H1 (cell line): Measurements from ENCODE around the gene COL12A1. TPM values are rescaled to one million over a fixed set of nuclear protein-coding genes. Genes with fewer than 3 reads are reported as not detected.

ENCODE experiments used
- CTCF ChIA-PET: fragments of 300-600 bp; sonication (Branson Sonifier 250); formaldehyde crosslinking; loops from one replicate; lab custom pipeline; 2021; ENCODE audit not compliant: partially characterized antibody; lab: Charles Lee
- POLR2A ChIA-PET: fragments of 300-600 bp; sonication (Branson Sonifier 250); formaldehyde crosslinking; loops from one replicate; lab custom pipeline; 2021; ENCODE audit warnings: inconsistent platforms; ENCODE audit not compliant: partially characterized antibody; lab: Charles Lee
- DNase-seq, 2 experiments: peaks; one replicate each; pipeline versions ENCODE4 v3.0.0 to v3.0.0-alpha.2; 2010 to 2022; ENCODE audit warnings: low spot score in 2 of 2, low read depth in 1 of 2, mixed read lengths in 1 of 2
- FAIRE-seq: peaks from 2 replicates; lab custom pipeline; 2011; peaks lifted over from hg19 to GRCh38; lab: Jason Lieb, UNC
- H2AFZ ChIP-seq: 2 replicates; pipeline ENCODE4 v1.8.1; 2012; ENCODE audit warnings: low read length, inconsistent platforms
- H2AK5ac ChIP-seq: 2 replicates; pipeline ENCODE4 v1.6.1; 2013; ENCODE audit warnings: low read depth, low read length
- H2BK120ac ChIP-seq: replicated peaks from 2 replicates; pipeline ENCODE3; 2013; ENCODE audit warnings: low read depth, low read length, inconsistent platforms
- H2BK12ac ChIP-seq: 2 replicates; pipeline ENCODE4 v1.6.1; 2013; ENCODE audit warnings: low read depth, low read length
- H2BK15ac ChIP-seq: 2 replicates; pipeline ENCODE4 v1.6.1; 2013; ENCODE audit warnings: low read length
- H2BK20ac ChIP-seq: 2 replicates; pipeline ENCODE4 v1.6.1; 2013; ENCODE audit warnings: low read length
- H2BK5ac ChIP-seq: 2 replicates; pipeline ENCODE4 v1.6.1; 2013; ENCODE audit warnings: low read depth, low read length
- H3K14ac ChIP-seq: 2 replicates; pipeline ENCODE4 v1.6.1; 2013; ENCODE audit warnings: inconsistent platforms; ENCODE audit not compliant: insufficient read length
- H3K18ac ChIP-seq: 2 replicates; pipeline ENCODE4 v1.6.1; 2013; ENCODE audit warnings: low read length; ENCODE audit errors: extremely low read depth
- H3K23ac ChIP-seq: 2 replicates; pipeline ENCODE4 v1.6.1; 2013; ENCODE audit warnings: inconsistent platforms; ENCODE audit not compliant: insufficient read length
- H3K23me2 ChIP-seq: 2 replicates; pipeline ENCODE4 v1.6.1; 2013; ENCODE audit warnings: low read depth, low read length
- H3K27ac ChIP-seq: 2 replicates; pipeline ENCODE4 v1.6.1; 2011; ENCODE audit warnings: low read depth, low read length, inconsistent platforms
- H3K27me3 ChIP-seq, 4 experiments: replicated peaks in 1 of 4; 1 replicate in 1 of 4; 2 replicates in 3 of 4; pipeline versions ENCODE4 v1.6.1 to v1.8.1; 2011 to 2013; ENCODE audit warnings: low read length in 3 of 4, mild to moderate bottlenecking in 3 of 4, inconsistent platforms in 2 of 4, mixed read lengths in 2 of 4, moderate library complexity in 1 of 4; ENCODE audit not compliant: control insufficient read depth in 3 of 4, insufficient read depth in 3 of 4; ENCODE audit errors: extremely low read depth in 1 of 4
- H3K36me3 ChIP-seq, 4 experiments: 2 replicates each; pipeline versions ENCODE4 v1.6.1 to v1.8.1; 2011 to 2013; ENCODE audit warnings: mild to moderate bottlenecking in 4 of 4, low read length in 3 of 4, moderate library complexity in 2 of 4, control low read depth in 1 of 4, inconsistent platforms in 1 of 4; ENCODE audit not compliant: insufficient read depth in 4 of 4, control insufficient read depth in 2 of 4
- H3K4ac ChIP-seq: replicated peaks from 2 replicates; pipeline ENCODE3; 2013; ENCODE audit warnings: low read length, low read depth, mixed read lengths, inconsistent platforms; ENCODE audit not compliant: insufficient read length
- H3K4me1 ChIP-seq, 4 experiments: replicated peaks in 1 of 4; 1 replicate in 1 of 4; 2 replicates in 3 of 4; pipeline versions ENCODE4 v1.6.1 to v1.8.1; 2011 to 2013; ENCODE audit warnings: low read length in 3 of 4, inconsistent platforms in 2 of 4, mixed read lengths in 1 of 4; ENCODE audit not compliant: insufficient read depth in 4 of 4, control insufficient read depth in 3 of 4
- H3K4me2 ChIP-seq, 2 experiments: 2 replicates each; pipeline versions ENCODE4 v1.6.1 to v1.8.1; 2011 to 2013; ENCODE audit warnings: low read depth in 2 of 2, low read length in 2 of 2, control low read depth in 1 of 2, inconsistent platforms in 1 of 2, mild to moderate bottlenecking in 1 of 2; ENCODE audit not compliant: insufficient read depth in 1 of 2
- H3K4me3 ChIP-seq, 4 experiments: fragments of 200-600, 300-600 bp in 1 of 4; sonication (generic), shearing (Covaris generic), sonication (Bioruptor Twin) in 1 of 4; 2 replicates each; pipeline versions ENCODE4 v1.5.1 to v1.8.1; 2011 to 2016; ENCODE audit warnings: low read length in 4 of 4, low read depth in 3 of 4, control low read depth in 2 of 4, inconsistent platforms in 2 of 4, mild to moderate bottlenecking in 2 of 4, mixed read lengths in 1 of 4, moderate library complexity in 1 of 4; ENCODE audit not compliant: insufficient read depth in 2 of 4; ENCODE audit errors: extremely low read depth in 1 of 4
- H3K56ac ChIP-seq: replicated peaks from 2 replicates; pipeline ENCODE3; 2013; ENCODE audit warnings: low read depth, mild to moderate bottlenecking, mixed read lengths, low read length, inconsistent platforms; ENCODE audit not compliant: insufficient read length
- H3K79me1 ChIP-seq: 2 replicates; pipeline ENCODE4 v1.6.1; 2013; ENCODE audit warnings: low read depth, low read length, control low read depth
- H3K79me2 ChIP-seq, 2 experiments: 2 replicates each; pipeline versions ENCODE4 v1.6.1 to v1.8.1; 2012 to 2013; ENCODE audit warnings: low read length in 2 of 2, mild to moderate bottlenecking in 2 of 2, inconsistent platforms in 1 of 2; ENCODE audit not compliant: insufficient read depth in 2 of 2, control insufficient read depth in 1 of 2
- H3K9ac ChIP-seq, 4 experiments: replicated peaks in 1 of 4; 1 replicate in 1 of 4; 2 replicates in 3 of 4; pipeline versions ENCODE4 v1.6.1 to v1.8.1; 2011 to 2013; ENCODE audit warnings: low read depth in 3 of 4, low read length in 3 of 4, control low read depth in 2 of 4, mild to moderate bottlenecking in 2 of 4, moderate library complexity in 2 of 4, inconsistent platforms in 1 of 4; ENCODE audit errors: extremely low read depth in 1 of 4
- H3K9me3 ChIP-seq, 2 experiments: 2 replicates each; pipeline versions ENCODE4 v1.6.1 to v1.8.1; 2012 to 2013; ENCODE audit warnings: mild to moderate bottlenecking in 2 of 2, moderate library complexity in 2 of 2, control low read depth in 1 of 2, inconsistent platforms in 1 of 2, low read depth in 1 of 2, low read length in 1 of 2, mixed read lengths in 1 of 2; ENCODE audit not compliant: insufficient read depth in 2 of 2
- H4K20me1 ChIP-seq, 2 experiments: replicated peaks in 1 of 2; 2 replicates each; pipeline versions ENCODE3 to v1.8.1; 2011 to 2013; ENCODE audit warnings: inconsistent platforms in 2 of 2, low read length in 2 of 2, mild to moderate bottlenecking in 1 of 2; ENCODE audit not compliant: insufficient read depth in 2 of 2, control insufficient read depth in 1 of 2
- H4K5ac ChIP-seq: 2 replicates; pipeline ENCODE4 v1.6.1; 2013; ENCODE audit warnings: low read length, low read depth, mixed read lengths, inconsistent platforms; ENCODE audit not compliant: insufficient read length
- H4K8ac ChIP-seq: 2 replicates; pipeline ENCODE4 v1.8.0; 2013; ENCODE audit warnings: mild to moderate bottlenecking, moderate library complexity, low read length, inconsistent platforms; ENCODE audit not compliant: insufficient read depth; ENCODE audit errors: extremely low read depth
- H4K91ac ChIP-seq: replicated peaks from 2 replicates; pipeline ENCODE3; 2013; ENCODE audit warnings: low read length, mixed read lengths, inconsistent platforms; ENCODE audit not compliant: insufficient read length
- CBX8 ChIP-seq: fragments of 300-800, 300-1000 bp; sonication (generic); IDR thresholded peaks from 2 replicates; pipeline ENCODE4 v1.7.1; 2016; ENCODE audit warnings: low read depth, low read length, borderline replicate concordance
- CREB1 ChIP-seq: IDR thresholded peaks from 2 replicates; pipeline ENCODE4 v1.6.1; 2012; ENCODE audit warnings: inconsistent platforms
- CTBP2 ChIP-seq: IDR thresholded peaks from 2 replicates; pipeline ENCODE4 v1.7.0; 2011; ENCODE audit warnings: borderline replicate concordance, mild to moderate bottlenecking, moderate library complexity, mixed read lengths, low read length; ENCODE audit not compliant: insufficient read depth, insufficient read length
- JUN ChIP-seq: IDR thresholded peaks from 2 replicates; pipeline ENCODE4 v1.6.1; 2011; ENCODE audit warnings: low read depth, mild to moderate bottlenecking, improper control_type of control experiment, low read length
- JUND ChIP-seq: IDR thresholded peaks from 2 replicates; pipeline ENCODE4 v1.6.1; 2011; ENCODE audit warnings: mild to moderate bottlenecking, improper control_type of control experiment, low read length
- KDM1A ChIP-seq: fragments of 200-600, 300-600 bp; sonication (generic); IDR thresholded peaks from 2 replicates; pipeline ENCODE4 v1.7.1; 2016; ENCODE audit warnings: mild to moderate bottlenecking, low read length, borderline replicate concordance
- KDM5A ChIP-seq: fragments of 200-600 bp; IDR thresholded peaks from 2 replicates; pipeline ENCODE4 v1.7.1; 2012; ENCODE audit warnings: mild to moderate bottlenecking, low read length, inconsistent platforms, mixed read lengths
- MAFK ChIP-seq: IDR thresholded peaks from 2 replicates; pipeline ENCODE4 v1.6.1; 2012; ENCODE audit warnings: low read depth, mild to moderate bottlenecking, improper control_type of control experiment, low read length
- PHF8 ChIP-seq: fragments of 200-600 bp; sonication (generic); conservative IDR thresholded peaks from 2 replicates; pipeline ENCODE4 v1.7.1; 2012; ENCODE audit warnings: low read depth, mild to moderate bottlenecking, inconsistent platforms, low read length, moderate library complexity
- POLR2A ChIP-seq, 2 experiments: IDR thresholded peaks; 1 replicate in 1 of 2; 2 replicates in 1 of 2; pipeline ENCODE4 v1.6.1; 2011; ENCODE audit warnings: low read depth in 2 of 2, low read length in 2 of 2, mild to moderate bottlenecking in 2 of 2; ENCODE audit errors: control extremely low read depth in 1 of 2
- POLR2AphosphoS5 ChIP-seq: IDR thresholded peaks from 2 replicates; pipeline ENCODE4 v1.6.1; 2011; ENCODE audit warnings: low read depth, low read length
- RAD21 ChIP-seq, 2 experiments: IDR thresholded peaks in 1 of 2; conservative IDR thresholded peaks in 1 of 2; 2 replicates each; pipeline ENCODE4 v1.6.1; 2011; ENCODE audit warnings: low read depth in 2 of 2, low read length in 2 of 2, improper control_type of control experiment in 1 of 2, inconsistent platforms in 1 of 2, mild to moderate bottlenecking in 1 of 2, moderate library complexity in 1 of 2
- RNF2 ChIP-seq: fragments of 200-900, 300-1000 bp; sonication (generic); IDR thresholded peaks from 2 replicates; pipeline ENCODE4 v1.7.1; 2016; ENCODE audit warnings: borderline replicate concordance, low read depth, mild to moderate bottlenecking, antibody characterized with exemption, low read length; ENCODE audit not compliant: poor library complexity, severe bottlenecking; ENCODE audit errors: missing control alignments
- SP2 ChIP-seq: IDR thresholded peaks from 2 replicates; pipeline ENCODE4 v1.6.1; 2012; ENCODE audit warnings: mild to moderate bottlenecking, low read length, inconsistent platforms
- SUZ12 ChIP-seq: fragments of 200-600 bp; sonication (generic); IDR thresholded peaks from 2 replicates; pipeline ENCODE4 v1.6.1; 2012; ENCODE audit warnings: mild to moderate bottlenecking, inconsistent platforms, low read length, moderate library complexity, mixed read lengths
- TEAD4 ChIP-seq: IDR thresholded peaks from 2 replicates; pipeline ENCODE4 v1.6.1; 2012; ENCODE audit warnings: low read depth, low read length, inconsistent platforms, mixed read lengths
- polyA plus RNA-seq, 7 experiments: library from polyadenylated mRNA; depleted of rRNA in 3 of 7; stranded (reverse) in 5 of 7; unstranded in 2 of 7; fragments of >200 nt in 5 of 7; fragments of 200-250 nt in 2 of 7; gene quantifications; 1 replicate in 5 of 7; 2 replicates in 1 of 7; 4 replicates in 1 of 7; pipeline versions ENCODE4 v1.2.1 to v1.2.3, GENCODE V29; 2011 to 2013; ENCODE audit warnings: missing spikeins in 2 of 7, mixed read lengths in 2 of 7
- total RNA-seq: library from RNA; stranded (reverse); fragmentation: NEBNext Ultra II Directional; extraction: Animal tissue kit (Norgen Biotek cat#: 25700); gene quantifications from 2 replicates; pipeline ENCODE4 v1.2.1, GENCODE V29; 2021

The COL12A1 gene
- total and polyA plus RNA-seq, 2 of the 8 experiments (the other 6 are each of a cell fraction or from before 2014, with no cell fraction given): 1.4 to 4.7 TPM

- no peak overlapping the region for H3K56ac ChIP-seq
- H3K9ac ChIP-seq: no peak overlapping the region
- H4K8ac ChIP-seq: no peak overlapping the region
- H2BK120ac ChIP-seq: no peak overlapping the region
- no peak overlapping the region for H3K4ac ChIP-seq
- no peaks in the 10 kb centered on the region for H3K9me3 ChIP-seq
- no peaks in the 10 kb centered on the region for H3K79me1 ChIP-seq
- no peak overlapping the region for H3K23ac ChIP-seq
- FAIRE-seq (no peak), DNase-seq (no peak)
- no peaks in the 10 kb centered on the region for H3K23me2 ChIP-seq
- H2BK5ac ChIP-seq: no peak overlapping the region
- H3K18ac ChIP-seq: no peak overlapping the region
- no peaks in the 10 kb centered on the region for H3K79me2 ChIP-seq
- ChIA-PET CTCF (interaction anchor here (5.6 kb wide), 1 partner anchor 13 kb away, joined by 48 read pairs; no protein-coding TSS in a partner anchor), POLR2A (no interaction called here)
- H2BK20ac ChIP-seq: no peak overlapping the region
- H3K4me1 ChIP-seq: peaks cover 0 to 4% (median 0%) of the 10 kb centered on the region in 4 experiments; a peak in 1 of 7 replicates
- H2BK15ac ChIP-seq: no peak overlapping the region
- no peak overlapping the region for H3K4me2 ChIP-seq
- H4K91ac ChIP-seq: no peak overlapping the region
- no peak overlapping the region for H2AK5ac ChIP-seq
- no peak overlapping the region for H2AFZ ChIP-seq
- H2BK12ac ChIP-seq: no peak overlapping the region
- no peaks in the 10 kb centered on the region for H4K20me1 ChIP-seq
- no peaks in the 10 kb centered on the region for H3K36me3 ChIP-seq
- H4K5ac ChIP-seq: no peak overlapping the region
- no peaks in the 10 kb centered on the region for H3K27me3 ChIP-seq
- no peak overlapping the region for H3K27ac ChIP-seq
- no peak overlapping the region for H3K14ac ChIP-seq
- H3K4me3 ChIP-seq: no peak overlapping the region
- TF ChIP-seq RNF2 (no peak), POLR2AphosphoS5 (no peak), SUZ12 (no peak), KDM5A (no peak), CREB1 (no peak), SP2 (no peak), CBX8 (no peak), TEAD4 (no peak), CTBP2 (no peak), PHF8 (no peak), JUND (no peak), RAD21 (IDR thresholded peaks at IDR 0.05 in 1 of 2, conservative IDR thresholded peaks at IDR 0.05 in 1 of 2; ENCODE audit: low read depth in 2 of 2, low read length in 2 of 2) (no peak), KDM1A (no peak), MAFK (no peak), JUN (no peak), POLR2A (IDR thresholded peaks at IDR 0.05; ENCODE audit: control extremely low read depth in 1 of 2, low read depth in 2 of 2, low read length in 2 of 2) (no peak)
Measured at GRCh38 chr6:75222261-75222660, 16.4 kb upstream of the COL12A1 start.
